Measurements from ENCODE around the gene CCNL2.
"Not testable (repeated sequence)": the region's sequence is repeated elsewhere in the genome, so short reads cannot be mapped to it uniquely, and the experiment has no call there.

The CCNL2 gene

DNA sequence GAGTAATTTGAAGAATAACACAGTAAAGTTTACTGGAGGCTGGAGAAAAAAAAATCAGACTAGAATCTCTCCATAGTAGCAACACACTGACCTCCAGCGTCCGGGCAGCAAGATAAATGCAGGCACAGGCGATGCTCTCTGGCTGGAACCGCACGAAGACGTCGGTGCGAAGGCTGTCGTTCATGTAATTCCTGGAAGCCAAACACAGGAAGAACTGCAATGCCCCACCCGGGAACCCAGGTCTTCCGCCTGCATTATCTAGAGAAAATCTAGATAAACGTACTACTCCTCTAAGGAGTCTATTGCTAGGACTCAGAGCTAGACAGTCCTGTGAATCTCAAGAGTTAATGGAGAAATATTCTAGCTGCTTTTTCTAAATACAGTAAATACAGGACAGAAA is 8.5 kb downstream of the CCNL2 start:
- TF ChIP-seq, protein P1, sequence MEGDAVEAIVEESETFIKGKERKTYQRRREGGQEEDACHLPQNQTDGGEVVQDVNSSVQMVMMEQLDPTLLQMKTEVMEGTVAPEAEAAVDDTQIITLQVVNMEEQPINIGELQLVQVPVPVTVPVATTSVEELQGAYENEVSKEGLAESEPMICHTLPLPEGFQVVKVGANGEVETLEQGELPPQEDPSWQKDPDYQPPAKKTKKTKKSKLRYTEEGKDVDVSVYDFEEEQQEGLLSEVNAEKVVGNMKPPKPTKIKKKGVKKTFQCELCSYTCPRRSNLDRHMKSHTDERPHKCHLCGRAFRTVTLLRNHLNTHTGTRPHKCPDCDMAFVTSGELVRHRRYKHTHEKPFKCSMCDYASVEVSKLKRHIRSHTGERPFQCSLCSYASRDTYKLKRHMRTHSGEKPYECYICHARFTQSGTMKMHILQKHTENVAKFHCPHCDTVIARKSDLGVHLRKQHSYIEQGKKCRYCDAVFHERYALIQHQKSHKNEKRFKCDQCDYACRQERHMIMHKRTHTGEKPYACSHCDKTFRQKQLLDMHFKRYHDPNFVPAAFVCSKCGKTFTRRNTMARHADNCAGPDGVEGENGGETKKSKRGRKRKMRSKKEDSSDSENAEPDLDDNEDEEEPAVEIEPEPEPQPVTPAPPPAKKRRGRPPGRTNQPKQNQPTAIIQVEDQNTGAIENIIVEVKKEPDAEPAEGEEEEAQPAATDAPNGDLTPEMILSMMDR (IDR thresholded peaks at IDR 0.05; ENCODE audit: borderline replicate concordance, insufficient read depth, low read depth, low read length): no peak
- no peak overlapping the region for H3K4me3 ChIP-seq (ENCODE audit: low read depth, low read length)

DNA sequence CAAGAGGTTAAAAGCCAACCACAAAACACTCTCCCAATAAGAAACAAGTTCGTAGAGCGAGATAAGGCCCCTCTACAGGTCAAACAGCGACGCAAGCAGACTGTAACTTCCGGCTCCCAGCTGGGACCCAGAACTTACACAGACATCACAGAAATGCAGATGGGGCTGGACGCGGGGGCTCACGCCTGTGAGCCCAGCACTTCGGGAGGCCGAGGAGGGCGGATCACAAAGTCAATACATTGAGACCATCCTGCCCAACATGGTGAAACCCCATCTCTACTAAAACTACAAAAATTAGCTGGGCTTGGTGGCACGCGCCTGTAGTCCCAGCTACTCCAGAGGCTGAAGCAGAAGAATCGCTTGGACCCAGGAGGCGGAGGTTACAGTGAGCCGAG is 11.1 kb downstream of the CCNL2 start:
- TF ChIP-seq, protein P1 (IDR thresholded peaks at IDR 0.05; ENCODE audit: borderline replicate concordance, insufficient read depth, low read depth, low read length): no peak
- no peak overlapping the region for H3K4me3 ChIP-seq (ENCODE audit: low read depth, low read length)

DNA sequence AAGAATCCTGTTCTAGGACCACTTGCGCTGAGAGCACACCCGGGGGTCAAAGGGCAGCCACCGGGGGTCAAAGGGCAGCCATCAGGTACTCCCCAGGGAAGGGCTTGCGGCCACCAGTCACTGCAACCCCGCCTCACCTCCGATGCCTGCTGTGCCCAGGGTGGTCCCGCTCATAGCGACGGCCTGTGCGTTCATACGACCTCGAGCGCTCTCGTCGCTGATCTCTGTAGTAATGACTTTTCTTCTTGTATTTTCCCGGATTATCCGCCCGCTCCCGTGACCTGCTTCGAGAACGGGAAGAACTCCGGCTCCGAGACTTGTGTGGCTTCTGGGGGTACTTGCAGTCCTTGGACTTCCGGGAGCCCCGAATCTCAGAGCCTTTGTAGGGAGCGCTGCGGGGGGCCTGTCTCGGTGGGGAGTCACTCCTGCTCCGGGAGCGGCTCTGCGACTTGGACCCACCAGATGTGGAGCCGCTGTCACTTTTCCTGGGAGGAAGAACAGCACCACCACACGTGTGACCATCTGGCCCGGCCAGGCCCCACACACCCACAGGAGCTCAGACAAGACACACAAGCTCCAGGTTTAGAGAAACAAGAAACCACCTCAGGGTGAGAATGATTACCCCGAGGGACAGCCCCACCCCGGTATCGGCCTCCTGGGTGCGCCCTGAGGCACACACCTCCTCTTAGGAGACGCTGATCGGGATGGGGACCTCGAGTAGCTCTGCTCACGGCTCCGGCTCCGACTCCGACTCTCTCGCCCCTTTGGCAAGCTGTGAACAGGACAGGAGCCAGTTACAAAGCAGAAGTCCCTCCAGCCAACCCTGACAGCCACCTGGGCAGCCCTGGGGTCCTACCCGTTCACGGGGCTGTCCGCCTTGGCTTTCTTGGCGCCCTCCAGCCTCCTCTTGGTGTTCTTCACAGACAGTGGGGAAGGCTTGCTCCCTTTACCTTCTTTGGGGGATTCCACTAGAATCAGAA is 11.7 kb downstream of the CCNL2 start:
- no peak overlapping the region for H3K4me3 ChIP-seq (ENCODE audit: low read depth, low read length)
- TF ChIP-seq, protein P1 (IDR thresholded peaks at IDR 0.05; ENCODE audit: borderline replicate concordance, insufficient read depth, low read depth, low read length): no peak

DNA sequence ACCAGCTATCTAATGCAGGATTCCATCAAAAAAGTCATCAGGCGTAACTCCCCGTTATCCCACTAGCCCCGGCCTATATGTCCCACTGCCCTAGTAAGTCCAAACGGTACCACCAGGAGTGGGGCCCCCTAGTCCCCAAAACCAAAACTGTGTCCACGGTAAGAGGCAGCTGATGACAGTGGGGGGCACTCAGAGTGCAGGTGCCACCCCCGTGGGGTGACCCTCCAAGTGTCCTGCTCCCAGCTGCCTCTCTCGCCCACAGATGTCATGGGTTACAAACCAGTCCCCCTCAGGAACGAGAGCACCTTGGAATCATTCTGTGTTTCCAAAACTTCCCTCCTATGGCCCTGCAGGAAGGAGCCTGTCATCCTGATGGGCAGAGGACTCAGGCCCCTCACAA is 13.2 kb downstream of the CCNL2 start:
- H3K4me3 ChIP-seq (ENCODE audit: low read depth, low read length): no peak overlapping the region
- TF ChIP-seq, protein P1 (IDR thresholded peaks at IDR 0.05; ENCODE audit: borderline replicate concordance, insufficient read depth, low read depth, low read length): no peak

DNA sequence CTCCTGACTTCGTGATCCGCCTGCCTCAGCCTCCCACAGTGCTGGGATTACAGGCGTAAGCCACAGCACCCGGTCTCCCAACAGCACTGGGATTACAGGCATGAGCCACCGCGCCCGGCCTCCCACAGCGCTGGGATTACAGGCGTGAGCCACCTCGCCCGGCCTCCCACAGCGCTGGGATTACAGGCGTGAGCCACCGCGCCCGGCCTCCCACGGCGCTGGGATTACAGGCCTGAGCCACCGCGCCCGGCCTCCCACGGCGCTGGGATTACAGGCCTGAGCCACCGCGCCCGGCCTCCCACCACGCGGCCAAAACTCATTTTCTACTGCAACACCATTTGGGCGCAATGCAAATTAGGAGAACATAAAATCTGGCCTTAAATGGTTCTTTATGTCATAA is 13.8 kb downstream of the CCNL2 start:
- not testable (repeated sequence) for H3K4me3 ChIP-seq (ENCODE audit: low read depth, low read length)

DNA sequence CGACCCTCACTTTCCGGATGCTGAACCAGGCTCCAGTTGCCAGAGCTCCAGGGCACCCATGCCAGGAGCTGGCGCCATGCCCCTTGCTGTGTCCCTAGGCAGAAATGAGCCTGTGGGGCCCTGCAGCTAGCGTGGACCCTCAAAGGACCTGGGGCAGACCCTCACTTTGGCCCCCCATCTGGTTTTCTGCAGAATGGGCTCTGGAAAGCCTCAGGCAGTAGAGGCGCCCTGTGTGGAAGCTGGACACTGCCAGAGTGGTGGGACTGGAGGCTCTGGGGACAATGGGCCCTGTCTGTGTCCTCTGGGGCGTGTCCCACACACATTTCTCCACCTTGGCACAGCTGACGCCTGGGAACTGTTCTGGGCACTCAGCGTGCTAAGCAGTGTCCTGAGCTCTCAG is 17.8 kb downstream of the CCNL2 start:
- H3K4me3 ChIP-seq (ENCODE audit: low read depth, low read length): no peak overlapping the region
- TF ChIP-seq, protein P1 (IDR thresholded peaks at IDR 0.05; ENCODE audit: borderline replicate concordance, insufficient read depth, low read depth, low read length): no peak

DNA sequence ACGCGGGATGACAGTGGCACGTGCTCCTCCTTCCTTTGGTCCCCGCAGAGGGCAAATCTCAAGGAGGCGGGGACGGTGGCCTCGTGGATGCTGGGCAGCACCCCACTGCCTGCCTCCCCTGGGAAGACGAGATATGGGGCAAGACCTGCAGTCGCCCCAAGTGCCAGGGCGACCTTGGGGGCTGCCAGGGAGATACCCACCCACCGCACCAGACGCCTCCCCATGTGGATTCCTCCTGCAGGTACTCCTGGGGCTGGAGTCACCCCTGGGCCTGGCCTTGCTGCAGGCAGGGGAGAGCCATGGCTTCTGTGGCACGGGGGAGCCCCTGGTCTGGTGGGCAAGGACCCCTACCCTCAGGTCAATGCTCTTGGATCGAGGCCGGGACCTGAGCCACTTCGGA is 18.3 kb downstream of the CCNL2 start:
- H3K4me3 ChIP-seq (ENCODE audit: low read depth, low read length): no peak overlapping the region
- TF ChIP-seq, protein P1 (IDR thresholded peaks at IDR 0.05; ENCODE audit: borderline replicate concordance, insufficient read depth, low read depth, low read length): no peak
